SK-MEL-5 (cell line): ENCODE measurements around the gene RASL11A. TPM values are rescaled to one million over a fixed set of nuclear protein-coding genes. Genes with fewer than 3 reads are reported as not detected.

Experiments used
- DNase-seq: peaks from one replicate; pipeline ENCODE4 v3.0.0-alpha.2; 2016; ENCODE audit warnings: low read depth, low spot score
- in situ Hi-C: cut with HindIII; loops from 2 replicates; pipeline ENCODE4 v1.10.0; 2016; ENCODE audit warnings: low sequenced_read_pairs, high pct_unique_total_duplicates, low pct_unique_long_range_greater_than_20kb
- total RNA-seq: library from RNA; depleted of rRNA; stranded (reverse); fragments of >200 nt; shearing (Covaris generic); gene quantifications from 2 replicates; pipeline ENCODE4 v1.2.3, GENCODE V29; 2014

RASL11A gene
- total RNA-seq, 1 experiment from 2014 or later, result 1.7 TPM

GRCh38 chr13:27263438-27263837 lies 7.2 kb upstream of the RASL11A start:
- DNase-seq, result no peak
- in situ Hi-C loops, result no loop called here

- in situ Hi-C loops, result no loop called here
- DNase-seq, result no peak
These were observed 6.4 kb upstream of the RASL11A start for GRCh38 chr13:27264181-27264580.

GRCh38 chr13:27264648-27265047 lies 6.0 kb upstream of the RASL11A start:
- DNase-seq, result no peak
- in situ Hi-C loops, result no loop called here

- no peak for DNase-seq
- in situ Hi-C loops, result no loop called here
These were observed 3.7 kb upstream of the RASL11A start for GRCh38 chr13:27266917-27267316.

GRCh38 chr13:27267596-27267995 lies 3.0 kb upstream of the RASL11A start:
- no peak for DNase-seq
- in situ Hi-C loops, result no loop called here

- DNase-seq, result no peak
- in situ Hi-C loops, result no loop called here
These were observed 1.4 kb upstream of the RASL11A start for GRCh38 chr13:27269114-27269665.

- in situ Hi-C loops, result no loop called here
These were observed 1.0 kb downstream of the RASL11A start for GRCh38 chr13:27271570-27272096.

GRCh38 chr13:27273658-27274425 lies 3.2 kb downstream of the RASL11A start:
- in situ Hi-C loops, result no loop called here
- no peak for DNase-seq

More at GRCh38 chr13:27271570-27272096, 1.0 kb downstream of the RASL11A start:
- no peak for DNase-seq

GRCh38 chr13:27274631-27275030 lies 4.0 kb downstream of the RASL11A start:
- DNase-seq, result no peak
- in situ Hi-C loops, result no loop called here

- no peak for DNase-seq
- in situ Hi-C loops, result no loop called here
These were observed 5.6 kb downstream of the RASL11A start for GRCh38 chr13:27276188-27276587.

GRCh38 chr13:27279506-27279905 lies 8.9 kb downstream of the RASL11A start:
- DNase-seq, result no peak
- in situ Hi-C loops, result no loop called here

- in situ Hi-C loops, result no loop called here
- DNase-seq, result no peak
These were observed 9.5 kb downstream of the RASL11A start for GRCh38 chr13:27280009-27280656.

- no peak for DNase-seq
- in situ Hi-C loops, result no loop called here
These were observed 10.2 kb downstream of the RASL11A start for GRCh38 chr13:27280841-27281240.

- peak; percentile 38 for DNase-seq
- in situ Hi-C loops, result no loop called here
These were observed 10.8 kb downstream of the RASL11A start for GRCh38 chr13:27281420-27281819.

GRCh38 chr13:27283906-27284493 lies 13.4 kb downstream of the RASL11A start:
- peak; percentile 64 for DNase-seq
- in situ Hi-C loops, result no loop called here

GRCh38 chr13:27288392-27288791 lies 17.8 kb downstream of the RASL11A start:
- DNase-seq, result no peak
- in situ Hi-C loops, result no loop called here

GRCh38 chr13:27289011-27289665 lies 18.5 kb downstream of the RASL11A start:
- DNase-seq, result no peak
- in situ Hi-C loops, result no loop called here

- in situ Hi-C loops, result no loop called here
- DNase-seq, result no peak
These were observed 20.1 kb downstream of the RASL11A start for GRCh38 chr13:27290715-27291114.
